Hematopoietic multipotent progenitor cell (in vitro differentiated cells): ENCODE measurements around the gene FANCC. TPM values are rescaled to one million over a fixed set of nuclear protein-coding genes. Genes with fewer than 3 reads are reported as not detected.
"Not testable (repeated sequence)": the region's sequence is repeated elsewhere in the genome, so short reads cannot be mapped to it uniquely, and the experiment has no call there.

Source experiments
- DNase-seq, 3 donors: peaks; one replicate each; pipeline ENCODE4 v3.0.0-alpha.2; 2011 to 2015; ENCODE audit warnings: low read depth in 2 of 3, low spot score in 2 of 3
- total RNA-seq: library from RNA; depleted of rRNA; stranded (reverse); fragments of >200 nt; gene quantifications from one replicate; pipeline ENCODE4 v1.2.3, GENCODE V29; 2012

Gene FANCC
- total RNA-seq, 1 donor: 4.0 TPM

DNA sequence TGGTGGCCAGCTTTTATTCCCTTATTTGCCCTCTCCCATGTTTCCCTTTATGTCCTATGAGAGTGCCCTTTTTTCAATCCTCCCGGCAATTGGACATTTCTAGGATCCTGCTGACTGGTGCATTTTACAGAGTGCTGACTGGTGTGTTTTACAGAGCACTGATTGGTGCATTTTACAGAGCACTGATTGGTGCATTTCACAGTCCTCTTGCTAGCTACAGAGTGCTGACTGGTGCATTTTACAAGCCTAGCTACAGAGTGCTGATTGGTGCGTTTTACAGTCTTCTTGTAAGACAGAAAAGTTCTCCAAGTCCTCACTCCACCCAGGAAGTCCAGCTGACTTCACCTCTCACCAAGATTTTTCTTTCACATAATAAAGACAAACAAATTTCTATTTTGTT, 15.4 kb upstream of the FANCC start:
- no peak for DNase-seq

DNA sequence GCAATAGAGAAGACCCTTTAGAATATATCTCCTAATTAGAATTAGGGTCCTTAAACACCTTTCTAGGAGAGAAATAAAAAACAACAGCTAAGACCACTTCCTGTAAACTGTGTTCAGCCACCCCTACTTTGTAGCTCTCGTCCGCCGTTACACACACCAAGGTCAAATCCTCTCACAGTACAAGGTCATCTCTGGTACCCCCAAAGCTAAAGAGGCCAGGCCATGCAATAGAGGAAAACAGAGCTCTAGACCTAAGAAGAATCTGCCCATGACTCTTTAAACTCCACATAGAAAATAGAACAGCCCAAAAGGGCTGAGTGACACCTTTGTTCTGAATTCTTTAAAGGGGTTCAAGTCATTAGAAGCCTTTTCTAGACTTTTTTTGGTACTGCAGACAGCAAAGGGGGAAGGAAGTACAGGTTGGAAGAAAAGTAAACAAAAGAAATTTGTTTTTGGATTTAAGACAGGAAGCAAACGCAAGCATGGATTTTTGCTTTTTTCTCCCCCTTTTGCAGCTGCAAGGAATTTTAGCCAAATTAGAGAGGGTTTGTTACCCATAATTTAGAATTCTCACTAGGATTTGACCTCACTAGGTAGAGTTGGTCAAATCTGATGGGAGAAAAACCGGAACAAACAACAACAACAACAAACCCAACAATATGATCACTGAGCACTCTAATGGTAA, 13.4 kb upstream of the FANCC start:
- no peak for DNase-seq

DNA sequence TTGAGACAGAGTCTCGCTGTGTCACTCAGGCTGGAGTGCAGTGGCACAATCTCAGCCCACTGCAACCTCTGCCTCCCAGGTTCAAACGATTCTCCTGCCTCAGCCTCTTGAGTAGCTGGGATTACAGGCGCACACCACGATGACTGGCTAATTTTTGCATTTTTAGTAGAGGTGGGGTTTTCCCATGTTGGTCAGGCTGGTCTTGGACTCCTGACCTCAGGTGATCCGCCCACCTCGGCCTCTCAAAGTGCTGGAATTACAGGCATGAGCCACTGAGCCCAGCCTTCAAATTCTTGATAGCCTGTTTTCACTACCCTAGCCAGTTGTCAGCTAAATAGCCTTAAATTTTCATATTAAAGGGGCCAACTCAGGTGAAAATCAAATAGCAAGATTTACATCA, 11.6 kb upstream of the FANCC start:
- not testable (repeated sequence) for DNase-seq

DNA sequence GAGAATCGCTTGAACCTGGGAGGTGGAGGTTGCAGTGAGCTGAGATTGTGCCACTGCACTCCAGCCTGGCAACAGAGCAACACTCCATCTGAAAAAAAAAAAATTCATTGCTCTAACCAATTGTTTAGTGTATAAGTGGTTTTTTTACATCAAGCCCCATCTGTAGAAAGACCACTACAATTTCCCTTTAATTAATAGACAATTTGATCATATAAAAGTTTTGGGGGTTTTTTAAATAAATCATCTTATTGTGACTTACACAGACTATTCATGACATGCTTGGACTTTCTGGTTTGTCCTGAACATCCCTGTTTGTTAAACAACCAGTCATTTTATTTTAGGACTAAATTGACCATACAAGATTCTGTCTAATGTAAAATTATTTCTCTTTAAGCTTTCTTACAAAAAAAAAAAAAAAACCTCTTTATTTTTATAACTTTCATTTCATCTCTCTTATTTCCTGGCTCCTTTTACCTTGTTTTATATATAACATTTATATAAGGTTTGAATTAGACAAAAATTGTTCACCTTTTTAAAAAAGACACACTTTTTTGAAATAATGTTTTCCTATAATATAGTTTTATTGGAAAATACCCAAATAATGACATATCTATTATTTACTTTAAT, 9.8 kb upstream of the FANCC start:
- DNase-seq: no peak

DNA sequence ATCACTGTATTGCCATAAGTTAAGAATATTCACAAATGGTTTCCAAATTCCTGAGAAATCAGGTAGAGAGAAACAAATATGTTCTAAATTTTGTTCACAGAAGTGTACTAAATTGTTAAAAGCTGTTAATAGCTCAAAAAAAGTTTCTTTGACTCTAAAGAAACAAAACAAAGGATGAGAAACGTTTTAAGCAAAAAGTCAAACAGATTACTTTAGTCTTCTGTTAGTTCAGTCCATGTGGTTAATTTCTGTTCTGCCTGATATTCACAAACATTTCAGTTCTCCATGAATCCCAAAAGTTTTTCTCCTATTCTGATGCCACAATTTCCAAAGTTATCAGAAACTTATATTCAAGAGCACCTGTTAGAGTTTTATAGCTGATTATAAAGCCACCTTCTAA, 7.7 kb upstream of the FANCC start:
- no peak for DNase-seq

DNA sequence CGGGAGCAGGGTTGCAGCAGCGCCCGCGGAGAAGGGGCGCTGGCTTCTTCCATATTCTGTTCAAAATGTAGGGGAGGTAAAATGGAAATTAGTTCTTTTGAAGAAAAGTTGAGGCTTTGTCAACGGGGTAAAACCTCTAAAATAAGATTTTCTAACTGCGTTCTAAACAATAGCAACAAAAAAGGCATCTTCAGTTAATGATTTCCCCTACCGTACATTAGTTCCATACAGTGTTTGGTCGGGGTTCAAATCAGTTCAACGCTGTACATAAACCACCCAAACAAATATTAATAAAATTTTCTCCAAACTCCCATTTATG, 343 bp upstream of the FANCC start:
- DNase-seq: no peak

DNA sequence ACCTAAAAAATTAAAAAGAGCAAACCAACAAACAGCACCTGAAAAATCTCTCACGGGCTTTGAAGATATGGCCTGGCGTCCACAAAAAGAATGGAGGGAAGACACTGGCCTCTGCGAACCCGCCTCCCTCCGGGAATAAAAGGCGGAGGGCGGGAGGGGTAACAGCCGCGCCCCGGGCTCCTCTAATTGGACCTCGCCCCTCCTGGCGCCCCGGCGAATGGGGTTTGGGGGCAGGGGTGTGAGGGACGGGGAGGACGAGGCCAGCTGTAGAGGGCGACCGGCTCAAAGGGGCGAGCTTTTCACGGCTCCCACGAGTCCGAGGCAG, 753 bp downstream of the FANCC start:
- peak in 1 of 3 donors; percentile 6 for DNase-seq

DNA sequence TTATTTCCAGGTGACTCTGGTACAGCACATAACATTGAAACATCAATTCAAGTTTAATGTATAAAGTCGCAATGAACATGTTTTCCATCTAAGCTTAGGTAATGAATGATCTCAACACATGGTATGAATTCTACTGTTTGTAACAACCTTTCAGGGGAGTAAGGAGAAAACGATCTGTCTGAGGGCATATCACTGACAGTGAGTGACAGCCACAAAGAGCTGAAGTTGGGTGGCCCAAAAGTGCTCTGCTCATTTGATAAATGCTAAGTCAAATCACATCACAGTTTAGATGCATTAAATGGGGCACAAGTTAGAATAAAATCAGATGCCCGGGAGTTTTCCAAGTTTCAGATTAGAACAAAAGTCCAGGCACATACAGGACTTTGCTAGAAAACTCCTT, 1.2 kb downstream of the FANCC start:
- DNase-seq: no peak

DNA sequence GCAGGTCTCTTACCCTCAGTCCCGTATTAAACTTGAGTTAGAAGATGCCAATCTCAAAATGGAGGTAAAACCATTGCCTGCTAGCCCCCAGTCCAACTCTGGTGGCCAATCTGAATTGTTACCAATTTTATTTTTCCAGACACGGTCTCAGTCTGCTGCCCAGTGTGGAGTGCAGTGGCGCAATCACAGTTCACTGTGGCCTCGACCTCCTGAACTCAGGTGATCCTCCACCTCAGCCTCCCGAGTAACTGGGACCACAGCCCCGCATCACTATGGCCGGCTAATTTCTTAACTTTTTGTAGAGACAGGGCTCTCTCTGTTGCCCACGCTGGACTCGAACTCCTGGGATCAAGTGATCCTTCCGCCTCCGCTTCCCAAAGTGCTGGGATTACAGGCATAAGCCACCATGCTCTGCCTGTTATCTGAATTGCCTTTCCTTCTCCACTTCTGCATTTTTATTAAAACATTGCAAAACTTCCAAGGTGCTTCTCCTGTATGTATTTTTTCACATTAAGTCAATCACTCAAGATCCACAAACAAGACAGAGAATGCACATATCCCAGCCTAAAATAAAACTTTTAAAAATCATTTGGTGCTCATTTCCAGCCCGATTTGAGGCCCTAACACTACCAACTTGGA, 2.3 kb downstream of the FANCC start:
- DNase-seq: no peak

DNA sequence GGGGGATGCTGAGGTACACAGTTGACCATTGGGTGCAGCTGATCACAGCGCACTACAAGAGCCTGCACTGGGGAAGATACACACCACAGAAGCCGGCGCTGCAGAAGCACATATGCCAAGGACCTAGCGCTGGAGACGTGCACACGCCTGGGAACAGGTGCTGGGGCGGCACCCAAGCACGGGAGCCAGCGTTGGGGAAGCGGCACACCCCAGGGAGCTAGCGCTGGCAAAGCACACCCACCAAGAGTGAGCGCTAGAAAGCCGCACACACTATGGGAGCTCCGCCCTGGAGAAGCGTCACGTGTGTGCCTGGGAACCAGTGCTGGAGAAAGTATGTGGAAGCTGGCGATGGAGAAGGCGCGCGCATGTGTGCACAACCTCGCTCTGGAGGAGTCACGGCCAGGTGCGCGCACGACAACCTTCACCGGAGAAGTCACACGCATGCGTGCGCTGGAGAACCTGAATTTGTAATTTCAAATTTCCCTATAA, 4.5 kb downstream of the FANCC start:
- DNase-seq: peak in 2 of 3 donors; percentile 12 to 23

DNA sequence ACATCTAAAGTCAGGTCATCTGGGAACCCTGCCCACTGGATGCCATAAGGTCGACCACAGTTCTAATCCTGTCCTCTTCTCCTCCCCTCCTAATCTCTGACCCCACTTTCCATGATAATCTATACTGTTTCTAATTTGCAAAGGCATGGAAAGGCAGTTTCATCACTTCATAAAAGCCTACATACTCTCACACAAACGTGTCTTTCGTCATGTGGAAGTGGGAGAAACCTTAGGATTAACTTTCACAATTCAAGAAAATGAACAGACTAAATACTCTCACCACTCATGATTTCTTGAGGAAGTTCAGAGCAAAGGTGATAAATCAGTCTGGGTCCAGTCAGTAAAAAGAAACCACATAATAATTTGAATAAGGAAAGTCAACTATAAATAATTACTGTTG, 5.5 kb downstream of the FANCC start:
- peak in 1 of 3 donors; percentile 32 for DNase-seq

DNA sequence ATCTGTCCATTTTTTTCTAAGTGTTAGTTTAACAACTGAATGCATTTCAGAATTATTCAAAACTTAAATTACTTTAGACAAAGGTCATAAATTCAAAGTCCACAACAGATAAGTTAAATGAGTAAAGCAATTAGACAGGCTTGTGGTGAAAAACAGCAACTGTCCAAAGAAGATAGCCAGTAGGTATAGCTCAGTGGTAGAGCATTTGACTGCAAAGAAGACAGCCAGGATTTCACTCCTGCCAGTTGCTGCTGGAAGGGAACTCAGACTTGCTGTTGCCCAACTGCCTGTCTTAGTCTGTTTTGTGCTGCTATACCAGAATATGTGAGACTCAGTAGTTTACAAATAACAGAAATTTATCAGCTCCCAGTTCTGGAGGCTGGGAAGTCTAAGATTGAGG, 10.0 kb downstream of the FANCC start:
- DNase-seq: no peak

DNA sequence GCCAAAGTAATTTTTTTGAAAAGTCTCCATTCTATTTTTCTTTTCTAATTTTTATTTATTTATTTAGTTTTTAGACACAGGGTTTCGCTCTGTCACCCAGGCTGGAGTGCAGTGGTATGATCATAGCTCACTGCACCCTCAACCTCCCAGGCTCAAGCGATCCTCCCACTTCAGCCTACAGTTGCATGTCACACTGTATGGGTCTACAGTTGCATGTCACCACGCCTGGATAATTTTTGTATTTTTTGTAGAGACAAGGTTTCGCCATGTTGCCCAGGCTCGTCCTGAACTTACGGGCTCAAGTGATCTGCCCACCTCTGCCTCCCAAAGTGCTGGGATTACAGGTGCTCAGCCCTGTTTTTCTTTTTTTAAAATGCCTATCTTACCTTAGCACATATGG, 10.7 kb downstream of the FANCC start:
- no peak for DNase-seq

DNA sequence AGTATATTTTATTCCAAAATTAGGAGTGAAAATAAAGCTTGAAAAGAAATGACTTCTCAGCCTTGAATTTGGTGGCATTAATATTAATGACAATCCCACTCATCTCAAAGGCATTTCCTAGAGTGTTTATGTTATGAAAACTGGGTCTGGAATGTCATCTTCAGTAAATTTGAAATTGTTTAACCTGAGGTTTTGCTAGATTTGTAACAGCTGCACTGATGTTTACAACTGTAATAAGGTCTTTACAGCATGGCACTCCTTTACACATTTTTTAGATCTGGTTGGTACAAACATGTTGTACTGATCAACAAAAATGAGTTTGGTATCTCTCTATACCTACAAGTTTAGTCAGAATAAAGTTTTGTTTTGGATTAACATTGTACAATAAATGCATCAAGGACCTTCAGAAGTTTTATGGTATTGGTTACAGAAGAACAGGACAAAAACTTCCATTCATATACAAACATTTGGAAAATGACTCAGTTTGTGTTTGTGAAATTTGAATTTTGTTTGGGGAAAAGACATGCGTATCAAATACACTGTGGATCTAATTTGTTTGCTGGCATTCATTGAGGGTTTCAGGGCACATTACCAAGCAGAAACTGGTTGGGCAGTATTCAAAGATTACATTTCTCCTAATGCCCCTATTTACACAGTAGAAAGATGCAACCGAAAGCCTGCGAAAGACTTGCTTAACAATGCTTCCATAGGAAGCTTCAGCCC, 11.6 kb downstream of the FANCC start:
- DNase-seq: no peak

DNA sequence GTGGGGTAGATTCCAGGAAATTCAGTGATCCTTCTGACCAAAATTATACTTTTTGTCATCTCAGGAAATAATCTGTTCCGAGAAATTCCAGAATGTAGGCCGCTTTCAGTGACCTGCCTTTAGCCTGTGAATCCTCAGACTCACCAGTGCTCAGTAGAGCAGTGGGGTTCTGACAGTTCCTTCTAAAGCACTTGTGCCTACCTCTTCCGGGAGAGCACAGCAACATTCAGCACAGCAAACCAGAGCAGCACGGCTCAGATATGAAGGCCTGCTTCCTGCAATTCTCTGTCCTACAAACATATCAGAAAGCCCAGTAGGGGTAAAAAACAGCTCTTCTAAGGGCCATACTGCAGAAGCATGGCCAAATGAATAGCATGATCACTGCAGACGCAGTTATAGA, 15.0 kb downstream of the FANCC start:
- DNase-seq: no peak

DNA sequence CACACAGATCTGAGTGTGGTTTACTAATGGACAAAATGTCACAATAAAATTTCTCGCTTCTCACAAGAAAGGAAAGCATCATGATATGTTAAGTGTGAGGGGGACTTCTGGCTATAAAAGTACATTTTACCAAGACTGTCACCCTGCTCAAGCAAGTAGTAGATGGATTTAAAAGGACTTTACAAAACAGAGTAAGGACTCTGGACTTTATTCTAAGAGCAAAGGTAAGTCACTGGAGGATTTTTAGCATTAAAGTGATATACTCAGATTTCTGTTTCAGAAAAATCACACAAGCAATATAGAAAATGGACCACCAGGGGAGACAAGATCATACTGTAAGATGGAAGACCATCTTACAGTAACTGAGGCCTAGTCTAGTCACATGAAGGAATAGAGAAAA, 19.7 kb downstream of the FANCC start:
- DNase-seq: no peak

DNA sequence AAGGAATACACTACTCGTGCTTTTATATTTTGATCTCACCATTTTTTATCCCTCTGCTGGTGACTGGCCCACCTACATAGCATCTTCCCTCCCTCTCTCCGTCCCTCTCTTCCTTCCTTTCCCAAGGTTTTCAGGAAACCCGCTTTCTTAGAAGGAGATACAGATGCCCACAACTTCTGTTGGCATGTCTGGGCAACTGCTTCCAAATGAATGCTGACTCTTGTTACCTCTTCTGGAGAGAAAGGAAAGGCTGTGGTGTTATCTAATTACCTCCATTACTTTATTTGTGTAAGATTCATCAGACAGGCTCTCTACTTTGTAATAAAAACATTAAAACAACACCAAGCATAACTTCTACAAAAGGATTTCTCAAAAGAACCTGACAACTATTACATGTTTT, 20.2 kb downstream of the FANCC start:
- DNase-seq: no peak

DNA sequence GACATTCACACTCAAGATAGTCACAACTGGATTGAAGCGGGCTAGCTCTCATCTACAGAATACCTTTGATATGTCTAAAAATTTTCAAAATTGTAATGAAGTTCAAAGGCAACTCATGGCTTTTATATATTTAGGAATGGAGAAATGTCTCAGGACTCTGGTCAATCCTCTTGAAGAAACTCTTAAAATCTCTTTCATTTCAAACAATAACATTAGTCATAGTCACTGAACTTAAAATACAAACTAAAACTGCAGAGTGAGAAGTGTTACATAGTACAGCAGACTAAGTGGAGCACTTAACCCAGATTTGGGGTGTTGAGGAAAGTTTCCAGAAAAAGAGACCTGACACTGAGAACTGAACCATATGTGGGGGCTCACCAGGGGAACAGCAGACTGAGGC, 20.7 kb downstream of the FANCC start:
- DNase-seq: no peak

DNA sequence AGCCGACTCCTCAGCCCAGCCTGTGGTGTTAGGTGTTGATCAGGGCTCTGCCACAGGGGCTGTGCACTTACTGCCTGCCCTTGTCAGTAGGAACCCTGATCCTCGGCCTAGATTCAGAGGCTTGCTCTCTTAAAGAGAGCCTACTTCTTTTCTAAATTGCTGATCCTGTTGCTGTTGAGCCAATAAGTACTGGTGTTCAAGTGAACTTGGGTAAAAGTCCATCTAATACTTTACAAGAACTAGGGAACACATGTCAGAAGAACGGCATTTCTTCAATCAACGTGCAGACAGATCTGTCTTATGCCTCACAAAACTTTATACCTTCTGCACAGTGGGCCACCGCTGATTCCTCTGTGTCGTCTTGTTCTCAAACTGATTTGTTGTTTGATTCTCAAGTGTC, 24.2 kb downstream of the FANCC start:
- not testable (repeated sequence) for DNase-seq

DNA sequence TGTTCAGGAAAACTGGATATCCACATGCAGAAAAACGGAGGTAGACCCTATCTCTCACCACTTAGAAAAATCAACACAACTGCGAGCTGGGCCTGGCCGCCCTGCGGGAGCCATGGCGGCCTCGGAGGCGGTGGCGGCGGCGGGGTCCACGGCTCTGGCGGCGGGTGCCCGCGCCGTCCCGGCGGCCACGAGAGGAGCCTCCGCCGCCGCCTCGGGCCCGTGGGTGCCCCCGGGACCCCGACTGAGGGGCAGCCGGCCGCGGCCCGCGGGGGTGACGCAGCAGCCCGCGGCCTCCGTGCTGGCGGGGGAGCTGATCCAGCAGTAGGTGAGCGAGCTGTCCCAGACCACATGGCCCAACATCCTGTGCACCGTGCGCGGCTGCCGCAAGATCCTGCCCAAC, 25.3 kb downstream of the FANCC start:
- DNase-seq: no peak

DNA sequence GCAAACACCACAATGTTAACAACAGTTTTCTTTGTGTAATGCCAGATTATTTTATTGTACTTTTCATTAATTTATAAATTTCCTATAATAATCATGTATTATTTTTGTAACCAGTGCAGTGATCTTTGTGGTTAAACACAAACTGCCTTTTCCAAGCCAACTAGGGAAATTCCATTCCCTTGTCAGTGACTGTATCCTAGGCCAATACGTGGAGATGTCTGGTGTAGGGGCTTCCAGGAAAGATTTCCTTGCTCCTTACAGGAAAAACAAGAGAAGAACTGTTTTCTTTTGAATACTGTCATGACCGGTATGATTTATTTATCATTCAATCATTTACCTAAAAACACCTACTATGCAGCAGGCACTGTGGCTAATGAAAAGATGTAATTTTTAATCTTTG, 31.4 kb downstream of the FANCC start:
- DNase-seq: no peak

DNA sequence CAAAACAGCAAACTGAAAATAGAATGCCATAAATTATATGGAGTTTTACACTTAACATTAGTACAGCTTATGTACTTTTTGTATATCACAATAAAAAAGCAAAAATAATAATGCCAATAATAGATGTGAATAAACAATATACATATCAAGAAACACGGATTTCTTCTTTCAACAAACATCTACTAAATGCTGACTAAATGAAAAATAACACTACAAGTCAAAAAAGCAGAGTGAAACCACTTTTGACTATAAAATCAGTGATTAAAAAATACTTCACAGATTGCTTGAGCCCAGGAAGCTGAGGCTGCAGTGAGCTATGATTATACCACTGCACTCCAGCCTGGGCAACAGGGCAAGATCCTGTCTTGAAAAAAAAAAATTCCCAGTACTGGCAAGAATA, 32.2 kb downstream of the FANCC start:
- no peak for DNase-seq
